GM21717 (cell line): ENCODE measurements around the gene TRIOBP.

Source experiments
- ATAC-seq: cut with Tn5 transposase; IDR thresholded peaks from one replicate; pipeline ENCODE4 v1.9.1; 2021; ENCODE audit warnings: mild to moderate bottlenecking, moderate library complexity; ENCODE audit not compliant: unreplicated experiment

Gene TRIOBP

GRCh38 chr22:37748659-37749058, 51.8 kb downstream of the TRIOBP start:
- ATAC-seq, result no peak

DNA sequence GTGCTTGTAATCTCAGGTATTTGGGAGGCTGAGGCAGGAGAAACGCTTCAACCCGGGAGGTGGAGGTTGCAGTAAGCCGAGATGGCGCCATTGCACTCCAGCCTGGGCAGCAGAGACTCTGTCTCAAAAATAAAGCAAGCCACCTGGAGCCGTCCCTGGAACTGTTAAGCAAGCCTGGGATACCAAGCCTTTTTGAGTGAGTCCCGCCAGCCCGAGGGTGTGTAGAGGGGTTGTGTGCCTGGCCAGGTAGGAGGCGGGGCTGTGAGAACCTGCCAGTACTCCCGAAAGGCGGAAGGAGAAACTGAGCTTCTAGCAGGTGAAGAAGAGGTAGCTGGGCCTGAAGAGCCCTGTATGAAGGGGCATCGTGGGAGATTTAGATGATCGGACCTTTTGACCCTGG, 52.4 kb downstream of the TRIOBP start:
- ATAC-seq, result no peak

- ATAC-seq, result no peak
Observed at GRCh38 chr22:37749831-37750595, 53.2 kb downstream of the TRIOBP start.

DNA sequence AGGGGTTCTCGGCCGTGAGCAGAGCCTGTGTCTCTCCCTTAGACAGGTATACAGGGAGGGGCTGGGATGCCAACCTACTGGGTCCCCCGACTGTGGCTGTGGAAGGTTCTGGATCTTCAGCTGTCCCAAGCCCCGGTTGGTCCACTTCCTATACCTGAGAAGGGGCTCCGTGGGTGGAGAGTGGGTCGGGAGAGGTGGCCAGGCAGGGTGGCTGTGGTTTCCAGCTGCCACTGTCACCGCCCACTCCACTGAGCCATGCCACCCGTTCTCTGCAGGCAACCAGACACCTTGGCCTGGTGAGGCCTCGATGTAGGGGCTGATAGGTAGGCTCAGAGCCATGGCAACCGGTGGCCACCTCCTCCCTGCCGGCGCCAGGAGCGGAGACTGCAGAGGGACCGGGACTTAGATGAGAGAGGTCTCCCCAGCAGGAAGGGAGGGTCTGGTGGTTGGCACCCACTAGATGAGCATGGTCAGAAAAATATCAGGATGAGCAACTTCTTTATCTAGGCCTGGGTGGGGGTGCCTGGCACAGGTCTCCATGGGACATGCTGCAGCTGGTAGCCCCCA, 53.8 kb downstream of the TRIOBP start:
- ATAC-seq, result no peak

- ATAC-seq, result no peak
Observed at GRCh38 chr22:37751449-37752188, 54.8 kb downstream of the TRIOBP start.

GRCh38 chr22:37752189-37753087, 55.6 kb downstream of the TRIOBP start:
- no peak for ATAC-seq

GRCh38 chr22:37753746-37754145, 56.9 kb downstream of the TRIOBP start:
- ATAC-seq, result no peak

DNA sequence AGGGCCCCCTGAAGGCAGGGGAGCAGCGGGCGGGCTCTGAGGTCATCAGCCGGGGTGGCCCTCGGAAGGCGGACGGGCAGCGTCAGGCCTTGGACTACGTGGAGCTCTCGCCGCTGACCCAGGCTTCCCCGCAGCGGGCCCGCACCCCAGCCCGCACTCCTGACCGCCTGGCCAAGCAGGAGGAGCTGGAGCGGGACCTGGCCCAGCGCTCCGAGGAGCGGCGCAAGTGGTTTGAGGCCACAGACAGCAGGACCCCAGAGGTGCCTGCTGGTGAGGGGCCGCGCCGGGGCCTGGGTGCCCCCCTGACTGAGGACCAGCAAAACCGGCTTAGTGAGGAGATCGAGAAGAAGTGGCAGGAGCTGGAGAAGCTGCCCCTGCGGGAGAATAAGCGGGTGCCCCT, 60.8 kb downstream of the TRIOBP start:
- ATAC-seq, result no peak

DNA sequence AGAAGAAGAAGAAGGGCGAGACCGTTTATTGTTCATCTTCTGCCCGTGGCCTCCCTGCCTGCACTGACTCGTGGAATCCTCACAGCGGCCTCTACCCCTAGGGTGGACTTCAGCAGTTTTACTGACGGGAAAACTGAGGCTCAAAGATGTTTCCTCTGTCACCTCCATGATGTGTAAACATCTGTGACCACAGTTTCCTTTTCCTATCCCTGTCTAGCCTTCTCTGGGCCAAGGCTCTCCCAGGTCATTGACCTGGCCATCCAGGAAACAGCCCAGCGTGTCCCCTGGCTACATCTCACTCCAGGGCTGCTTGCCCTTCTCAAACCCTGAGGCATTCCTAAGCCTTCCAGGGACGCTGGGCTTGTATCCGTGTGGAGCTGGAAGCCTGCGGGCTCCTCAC, 61.8 kb downstream of the TRIOBP start:
- ATAC-seq, result no peak

- no peak for ATAC-seq
Observed at GRCh38 chr22:37759281-37759680, 62.4 kb downstream of the TRIOBP start.

- ATAC-seq, result no peak
Observed at GRCh38 chr22:37760152-37760551, 63.3 kb downstream of the TRIOBP start.

DNA sequence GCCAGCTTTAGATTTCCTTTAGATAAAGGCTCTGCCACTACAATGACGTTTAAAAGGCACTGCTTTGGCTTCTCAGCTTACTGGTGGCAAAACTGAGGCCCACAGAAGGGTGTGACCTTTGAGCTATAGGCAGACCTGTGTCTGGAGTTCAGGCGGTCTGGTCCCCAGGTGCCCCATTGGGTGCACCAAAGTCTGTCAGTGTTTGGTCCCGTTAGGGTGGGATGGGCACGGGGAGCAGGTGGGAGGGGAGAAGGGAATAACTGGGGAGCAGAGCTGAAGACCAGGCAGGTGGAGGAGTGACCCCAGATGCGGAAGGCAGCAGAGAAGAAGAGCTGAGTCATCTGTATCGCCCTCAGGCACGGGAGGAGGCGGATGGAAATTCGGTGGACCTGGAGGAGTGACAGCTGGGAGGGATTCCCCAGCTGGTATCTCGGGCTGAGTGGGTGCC, 65.6 kb downstream of the TRIOBP start:
- ATAC-seq, result no peak

GRCh38 chr22:37763012-37763411, 66.2 kb downstream of the TRIOBP start:
- no peak for ATAC-seq

GRCh38 chr22:37763652-37764051, 66.8 kb downstream of the TRIOBP start:
- ATAC-seq, result no peak

DNA sequence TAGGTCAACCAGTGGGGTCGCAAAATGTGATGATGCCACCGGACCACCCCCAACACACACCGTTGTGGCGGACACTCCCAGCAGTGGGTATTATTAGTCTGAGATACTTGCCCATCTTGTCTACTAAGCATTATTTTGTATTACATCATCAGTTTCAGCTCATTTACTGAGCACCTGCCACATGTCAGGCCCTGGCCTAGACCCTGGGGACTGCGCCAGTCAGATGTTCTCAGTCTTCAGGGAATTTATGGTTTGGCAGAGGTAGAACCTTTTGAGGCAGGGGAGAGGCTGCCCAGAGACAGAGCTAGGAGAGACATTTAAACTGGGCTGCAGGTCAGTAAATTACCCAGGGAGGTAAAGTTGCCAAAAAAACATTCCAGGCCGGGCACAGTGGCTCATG, 67.8 kb downstream of the TRIOBP start:
- no peak for ATAC-seq

- ATAC-seq, result no peak
Observed at GRCh38 chr22:37765498-37765897, 68.7 kb downstream of the TRIOBP start.

DNA sequence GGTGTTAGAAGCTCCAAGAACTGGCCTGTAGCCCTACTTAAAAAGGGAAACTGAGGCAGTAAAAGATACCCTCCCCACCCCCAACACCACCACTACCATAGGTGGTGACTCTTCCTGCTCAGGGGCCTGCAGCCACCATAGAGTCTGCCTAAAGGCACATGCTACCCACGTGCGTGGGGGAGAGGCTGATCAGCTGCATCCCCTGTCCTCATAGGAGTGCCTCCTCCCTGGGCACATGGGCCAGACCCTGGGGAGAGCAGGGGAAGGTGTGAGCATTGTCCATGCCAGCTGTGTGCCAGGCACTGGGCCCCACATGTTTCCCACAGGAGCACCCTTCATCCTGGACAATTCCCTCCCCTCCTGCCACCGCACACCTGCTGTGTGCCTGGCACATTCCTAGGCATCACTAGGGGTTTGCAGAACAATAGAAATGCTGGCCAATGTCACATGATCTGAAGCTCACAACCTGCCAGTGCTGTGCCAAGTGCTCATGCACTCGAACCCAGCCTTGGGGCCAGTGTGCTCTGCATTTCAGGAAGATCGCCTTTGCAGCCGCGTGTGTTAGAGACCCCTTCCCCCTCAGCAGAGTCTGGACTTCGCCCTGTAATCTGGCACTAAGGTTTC, 69.2 kb downstream of the TRIOBP start:
- ATAC-seq, result no peak

- ATAC-seq, result no peak
Observed at GRCh38 chr22:37768273-37768672, 71.4 kb downstream of the TRIOBP start.

- ATAC-seq, result no peak
Observed at GRCh38 chr22:37769056-37769455, 72.2 kb downstream of the TRIOBP start.

DNA sequence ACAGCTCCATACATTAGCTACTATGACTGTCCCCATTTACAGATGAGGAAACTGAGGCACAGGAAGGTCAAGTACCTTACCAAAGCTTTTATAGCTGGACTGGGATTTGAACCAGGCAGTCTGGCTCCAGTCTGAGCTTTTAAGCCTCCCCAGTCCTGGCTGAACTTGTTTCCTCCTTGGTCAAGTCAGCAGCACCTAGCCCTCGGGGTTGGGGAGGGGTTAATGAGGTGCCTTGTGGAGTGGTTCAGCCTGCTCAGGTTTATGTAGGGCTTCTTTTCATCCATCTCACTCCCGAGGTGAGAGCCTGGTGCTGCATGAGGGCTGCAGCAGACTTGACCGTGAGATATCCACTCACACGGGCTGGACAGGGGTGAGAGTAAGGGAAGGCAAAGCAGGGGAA, 74.2 kb downstream of the TRIOBP start:
- no peak for ATAC-seq
